DMS79 (cell line): ENCODE results near the gene TUBB1.
"Not testable (repeated sequence)": the region's sequence is repeated elsewhere in the genome, so short reads cannot be mapped to it uniquely, and the experiment has no call there.

Experiments
- DNase-seq: peaks from one replicate; lab custom pipeline; 2025; lab: John Stamatoyannopoulos, UW

TUBB1 gene

GRCh38 chr20:59006167-59006863 is 12.9 kb upstream of the TUBB1 start:
- DNase-seq = no peak

DNA sequence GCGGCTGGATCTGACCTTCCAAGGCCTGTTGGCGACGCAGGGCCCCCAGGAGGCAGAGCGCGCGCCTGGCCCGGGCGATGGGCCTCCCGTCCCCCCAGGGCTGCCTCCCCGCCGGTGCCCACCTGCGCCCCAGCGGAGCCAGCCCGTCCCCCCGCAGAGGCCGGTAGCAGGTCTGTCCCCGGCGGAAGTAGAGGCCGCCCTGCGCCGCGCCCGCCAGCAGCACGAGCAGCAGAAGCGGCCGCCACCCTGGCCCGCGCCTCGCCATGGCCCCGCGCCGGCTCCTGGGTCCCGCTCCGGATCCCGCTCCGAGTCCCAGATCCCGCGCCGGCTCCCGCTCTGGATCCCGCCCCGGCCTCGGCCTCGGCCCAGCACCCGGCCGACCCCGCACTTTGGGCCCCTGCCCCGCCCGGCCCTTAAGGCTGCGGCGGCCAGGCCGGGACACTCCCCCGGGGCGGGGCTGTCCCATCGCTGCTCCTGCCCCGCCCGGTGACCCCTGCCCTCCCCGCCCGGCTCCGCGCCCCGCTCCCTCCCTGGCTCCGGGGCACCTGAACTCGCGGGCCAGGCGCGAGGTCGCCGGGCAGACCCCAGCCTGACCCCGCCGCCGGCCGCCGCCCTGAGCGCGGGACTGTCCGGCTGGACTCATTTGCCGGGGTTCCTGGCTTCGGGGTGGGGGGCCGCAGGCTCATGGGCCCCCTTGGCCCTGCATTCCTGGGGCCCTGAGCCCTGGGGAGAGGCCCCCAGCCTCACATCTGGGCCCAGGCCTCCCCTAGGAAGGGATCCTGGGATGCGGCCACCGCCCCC is 12.2 kb upstream of the TUBB1 start, which contains the start of gene CTSZ:
TSS of gene CTSZ (minus strand) at position 391 of the 801 bp plus-strand sequence. CDS start at position 265, 126 bp downstream.
- DNase-seq = no peak

- no peak for DNase-seq
Measured at GRCh38 chr20:59007665-59008511, 11.3 kb upstream of the TUBB1 start.

DNA sequence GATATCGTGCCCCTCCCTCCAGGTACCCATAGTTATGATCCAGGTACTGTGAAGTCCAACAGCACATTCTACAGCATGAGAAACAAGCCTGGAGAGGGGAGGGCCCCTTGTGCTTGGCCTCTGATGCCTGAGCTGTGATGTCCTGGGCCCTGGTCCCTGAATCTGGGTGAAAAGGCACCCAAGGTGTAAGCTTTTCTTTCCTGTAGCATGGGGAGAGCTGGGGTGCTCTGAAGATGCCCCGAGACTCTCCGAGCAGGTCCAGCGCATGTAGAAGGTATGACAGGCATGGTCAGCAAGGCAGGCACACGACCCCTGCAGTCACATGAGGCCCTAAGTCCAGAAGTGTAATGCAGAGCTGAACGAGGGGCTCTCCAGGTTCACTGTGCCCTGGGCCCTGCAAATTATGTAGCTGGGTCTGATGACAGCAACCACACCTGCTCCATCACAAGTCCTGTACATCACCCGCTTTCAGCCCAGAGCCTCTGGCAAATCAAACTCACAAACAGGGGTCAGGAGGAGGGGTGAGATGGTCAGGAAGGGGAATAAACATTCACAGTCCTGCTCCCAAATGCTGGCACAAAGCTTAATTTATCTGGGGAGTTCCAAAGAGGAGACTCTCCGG is 10.4 kb upstream of the TUBB1 start:
- no peak for DNase-seq

DNA sequence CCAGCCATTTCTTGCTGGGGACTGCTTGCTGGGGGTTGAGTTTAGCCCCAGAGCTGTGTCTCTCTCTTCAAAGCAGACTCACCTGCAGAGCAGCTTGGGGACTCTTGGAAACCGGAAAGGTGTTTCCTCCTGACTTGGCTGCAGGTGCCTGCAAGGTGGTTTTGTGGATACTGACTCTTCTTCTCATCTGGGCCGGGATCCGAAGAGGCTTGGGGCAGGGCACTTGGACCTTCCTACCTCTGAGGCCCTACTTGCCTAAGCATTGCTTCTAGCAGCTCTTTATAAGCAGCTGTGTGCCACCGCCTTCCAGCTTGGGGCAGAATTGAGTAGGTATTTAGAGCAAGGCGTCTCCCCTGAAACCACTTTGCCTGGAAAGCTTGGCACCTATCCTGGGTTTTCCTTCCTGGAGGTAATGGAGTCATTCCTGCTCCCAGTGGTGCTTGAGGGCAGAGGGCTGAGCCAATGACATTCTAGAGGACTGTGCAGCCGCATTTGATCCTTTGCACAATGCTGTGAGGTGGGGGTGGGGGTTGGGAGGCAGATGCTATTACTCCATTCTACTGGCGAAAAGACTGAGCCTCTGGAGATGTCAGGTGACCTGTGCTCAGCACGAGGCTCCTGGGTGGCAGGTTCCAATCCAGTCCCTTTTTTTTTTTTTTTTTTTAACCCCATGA is 8.8 kb upstream of the TUBB1 start:
- no peak for DNase-seq

DNA sequence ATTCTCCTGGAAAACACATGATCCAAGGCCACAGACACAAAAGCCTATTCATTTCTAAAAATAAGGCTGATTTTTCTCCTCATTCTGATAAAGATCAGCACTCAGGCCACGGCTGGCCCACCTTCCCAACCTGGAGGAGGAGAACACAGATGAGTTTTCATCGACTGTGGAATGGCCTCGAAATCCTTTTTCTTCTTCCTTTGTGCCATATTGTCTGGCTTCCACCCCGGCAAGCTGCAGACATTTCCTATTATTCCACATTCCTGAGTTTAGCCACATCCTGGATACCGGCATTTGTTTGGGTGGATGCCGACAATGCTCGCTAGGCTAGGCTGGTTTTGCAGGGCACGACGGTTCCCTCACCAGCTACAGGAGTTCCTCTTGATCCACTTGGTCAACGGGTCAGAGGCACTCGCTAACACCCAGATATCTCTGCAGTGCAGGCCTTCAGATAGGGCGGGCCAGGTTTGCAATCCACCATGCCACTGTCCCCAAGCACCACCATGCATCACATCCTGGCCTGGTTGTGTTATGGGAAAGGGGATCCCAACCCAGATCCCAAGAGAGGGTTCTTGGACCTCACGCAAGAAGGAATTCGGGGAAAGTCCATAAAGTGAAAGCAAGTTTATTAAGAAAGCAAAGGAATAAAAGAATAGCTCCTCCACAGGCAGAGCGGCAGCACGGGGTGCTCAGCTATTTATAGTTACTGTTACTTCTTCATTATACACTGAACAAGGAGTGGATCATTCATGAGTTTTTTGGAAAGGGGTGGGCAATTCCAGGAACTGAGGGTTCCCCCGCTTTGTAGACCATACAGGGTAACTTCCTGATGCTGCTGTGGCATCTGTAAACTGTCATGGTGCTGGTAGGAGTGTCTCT is 8.0 kb upstream of the TUBB1 start:
- DNase-seq = no peak

DNA sequence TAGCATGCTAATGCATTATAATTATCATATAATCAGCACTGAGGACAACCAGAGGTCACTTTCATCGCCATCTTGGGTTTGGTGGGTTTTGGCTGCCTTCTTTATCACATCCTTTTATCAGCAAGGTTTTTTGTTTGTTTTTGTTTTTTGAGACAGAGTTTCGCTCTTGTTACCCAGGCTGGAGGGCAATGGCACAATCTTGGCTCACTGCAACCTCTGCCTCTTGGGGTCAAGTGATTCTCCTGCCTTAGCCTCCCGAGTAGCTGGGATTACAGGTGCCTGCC is 7.4 kb upstream of the TUBB1 start:
- not testable (repeated sequence) for DNase-seq

DNA sequence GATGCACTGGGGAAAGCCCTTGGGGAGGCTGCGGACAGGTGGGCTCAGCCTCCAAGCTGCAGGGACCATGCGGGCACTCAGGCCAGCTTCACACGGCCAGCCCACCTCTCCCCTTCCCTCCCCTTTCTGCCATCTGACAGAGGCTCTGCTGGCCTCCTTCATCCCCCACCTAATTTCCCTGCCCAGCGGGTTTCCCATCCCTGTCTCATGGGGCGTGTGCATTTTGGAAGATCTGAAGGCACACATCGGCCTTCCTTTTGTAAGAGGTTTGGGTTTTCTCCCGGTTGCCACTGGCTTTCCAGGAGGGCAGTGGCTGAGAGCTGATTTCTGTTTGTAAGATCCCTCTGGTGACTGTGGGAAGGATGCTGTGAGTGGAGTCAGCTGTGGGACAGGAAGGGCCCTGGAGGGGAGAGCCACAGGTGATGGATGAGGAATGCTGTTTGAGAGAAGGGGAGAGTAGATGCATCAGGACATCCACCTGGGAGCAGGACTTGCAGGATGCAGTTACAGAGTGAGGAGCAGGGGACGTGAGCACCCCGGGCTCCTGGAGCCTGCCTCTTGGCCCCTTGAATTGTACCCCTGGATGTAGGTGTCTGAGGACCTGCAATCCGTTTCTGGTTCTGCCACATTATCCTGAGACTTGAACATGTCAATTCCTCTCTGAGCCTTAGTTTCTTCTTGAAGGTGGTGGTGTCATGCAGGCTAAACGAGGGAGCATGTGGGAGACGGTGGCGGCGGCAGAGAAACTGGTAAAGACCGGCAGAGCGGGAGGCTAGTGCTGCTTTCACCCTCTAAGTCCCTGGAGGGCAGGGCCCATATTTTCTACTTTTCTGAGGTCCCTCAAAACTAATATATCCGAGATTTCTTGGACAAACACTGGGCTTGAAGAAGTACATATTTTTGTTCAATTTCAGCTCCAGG is 5.9 kb upstream of the TUBB1 start:
- DNase-seq = no peak

DNA sequence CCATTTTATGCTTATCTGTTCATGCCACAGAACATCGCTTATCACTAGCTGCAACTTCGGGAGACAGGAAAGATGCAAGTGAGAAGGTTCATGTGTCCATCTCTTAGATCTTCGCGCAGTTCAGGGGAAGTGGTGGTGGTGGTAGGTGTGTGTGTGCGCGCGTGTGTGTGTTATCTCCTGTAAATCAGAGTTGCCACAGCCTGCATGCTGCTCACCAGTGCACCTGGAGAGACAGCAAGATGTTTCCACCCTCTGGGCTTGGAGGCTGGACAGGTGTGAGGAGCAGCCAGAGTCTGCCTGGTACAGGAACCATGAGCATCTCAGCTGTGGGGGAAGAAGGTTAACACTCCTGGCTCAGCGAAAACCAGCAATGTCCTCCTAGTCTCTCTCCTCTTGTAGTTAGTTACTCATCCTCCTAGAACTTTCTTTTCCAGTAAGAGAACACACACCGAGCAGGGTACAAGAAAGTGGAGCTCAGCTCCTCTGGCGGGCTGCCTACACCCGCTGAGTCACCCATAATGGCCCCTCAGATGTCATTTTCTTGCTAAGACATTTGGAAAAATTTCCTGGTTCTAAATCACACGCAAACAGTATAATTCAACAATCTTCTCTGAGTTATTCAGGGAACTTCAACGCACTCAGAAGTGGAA is 5.1 kb upstream of the TUBB1 start:
- DNase-seq = no peak

GRCh38 chr20:59014680-59015389 is 4.4 kb upstream of the TUBB1 start:
- DNase-seq = no peak

DNA sequence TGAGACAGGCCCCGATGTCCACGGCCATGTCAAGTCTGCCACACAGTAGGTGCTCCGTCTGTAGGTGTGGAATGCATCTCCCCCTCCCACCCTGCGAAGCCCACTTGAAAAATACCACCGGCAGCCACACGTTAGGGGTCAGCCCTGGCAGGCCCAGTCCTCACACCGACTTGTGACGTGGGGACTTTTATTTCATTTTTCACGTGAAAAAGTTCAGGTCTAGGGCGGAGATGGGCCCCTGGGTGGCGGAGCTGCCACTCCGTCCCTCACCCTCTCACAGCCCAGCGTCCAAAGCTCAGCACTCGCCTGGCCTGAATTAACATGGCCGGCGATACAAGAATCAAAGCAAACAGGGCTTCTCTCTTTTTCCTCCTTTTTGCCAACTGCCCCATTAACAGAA is 3.8 kb upstream of the TUBB1 start:
- DNase-seq = no peak

DNA sequence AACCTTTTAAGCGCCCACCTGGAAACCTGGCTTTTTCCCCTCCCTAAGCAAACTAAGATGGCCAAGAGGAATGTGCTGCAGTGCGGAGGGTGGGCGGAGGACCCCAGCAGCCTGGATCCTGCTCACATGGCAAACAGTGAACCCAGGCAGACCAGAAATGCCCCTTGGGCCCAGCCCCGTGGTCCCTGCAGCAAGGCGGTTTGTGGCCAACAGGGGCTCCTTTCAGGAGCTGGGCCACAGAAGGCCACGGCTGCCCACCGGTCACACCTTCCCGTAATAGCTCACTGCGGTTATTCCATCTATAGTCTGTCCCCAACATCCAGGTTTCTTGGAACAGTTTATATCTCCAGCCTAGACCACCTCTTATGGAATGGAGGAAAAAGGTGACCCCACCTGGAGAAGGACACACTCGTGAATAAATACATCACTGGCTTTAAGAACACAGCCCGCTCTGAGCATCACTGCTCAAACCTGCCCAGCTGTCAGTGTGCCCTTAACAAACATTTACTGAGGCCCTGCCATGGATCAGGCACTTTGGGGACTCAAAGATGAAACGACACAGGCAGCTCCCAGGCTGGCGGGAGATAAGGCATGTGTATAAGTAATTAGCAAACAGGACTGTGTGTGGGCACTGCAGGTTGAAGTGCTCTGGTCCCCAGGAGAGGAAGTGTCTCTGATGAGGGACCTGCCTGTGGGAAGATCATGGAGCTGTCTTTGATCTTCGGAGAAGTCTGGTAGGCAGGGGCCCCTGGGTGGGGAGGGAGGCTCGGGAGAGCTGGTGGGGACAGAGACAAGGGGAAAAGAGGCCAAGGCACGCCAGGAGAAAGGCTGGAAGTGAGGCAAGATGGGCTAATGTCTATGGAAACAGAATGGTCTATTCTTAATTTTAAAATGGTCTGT is 3.2 kb upstream of the TUBB1 start:
- no peak for DNase-seq

DNA sequence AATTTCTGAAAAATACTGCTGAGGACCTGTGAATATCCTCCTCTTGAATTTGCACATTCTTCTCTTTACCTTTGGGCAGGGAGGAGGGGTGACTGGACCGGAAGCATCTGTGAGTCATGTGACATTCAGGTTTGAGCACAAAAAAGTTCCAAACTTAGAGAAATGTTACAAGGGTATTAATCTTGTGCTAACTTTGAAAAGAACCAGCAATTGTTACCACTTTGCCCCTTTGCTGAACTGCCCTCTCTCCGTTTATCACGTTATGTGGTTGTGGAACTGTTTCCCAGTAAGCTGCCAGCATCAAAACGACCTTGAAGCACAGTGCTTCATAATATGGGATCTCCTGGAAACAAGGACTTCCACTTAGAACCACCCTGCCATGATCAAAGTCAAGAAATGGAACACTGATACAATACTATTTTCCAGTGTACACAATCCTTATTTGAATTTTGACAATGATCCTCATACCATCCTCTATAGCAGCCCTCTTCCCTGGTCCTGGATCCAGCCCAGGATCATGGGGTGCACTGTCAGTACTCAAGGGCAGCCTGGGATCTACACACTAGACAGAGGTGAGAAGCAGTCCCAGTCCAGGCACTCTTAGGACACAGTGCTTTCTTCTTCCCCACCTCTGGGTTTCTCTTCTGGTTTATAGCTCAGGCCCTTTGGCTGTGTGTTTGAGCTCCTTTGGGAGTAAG is 2.3 kb upstream of the TUBB1 start:
- DNase-seq = no peak

DNA sequence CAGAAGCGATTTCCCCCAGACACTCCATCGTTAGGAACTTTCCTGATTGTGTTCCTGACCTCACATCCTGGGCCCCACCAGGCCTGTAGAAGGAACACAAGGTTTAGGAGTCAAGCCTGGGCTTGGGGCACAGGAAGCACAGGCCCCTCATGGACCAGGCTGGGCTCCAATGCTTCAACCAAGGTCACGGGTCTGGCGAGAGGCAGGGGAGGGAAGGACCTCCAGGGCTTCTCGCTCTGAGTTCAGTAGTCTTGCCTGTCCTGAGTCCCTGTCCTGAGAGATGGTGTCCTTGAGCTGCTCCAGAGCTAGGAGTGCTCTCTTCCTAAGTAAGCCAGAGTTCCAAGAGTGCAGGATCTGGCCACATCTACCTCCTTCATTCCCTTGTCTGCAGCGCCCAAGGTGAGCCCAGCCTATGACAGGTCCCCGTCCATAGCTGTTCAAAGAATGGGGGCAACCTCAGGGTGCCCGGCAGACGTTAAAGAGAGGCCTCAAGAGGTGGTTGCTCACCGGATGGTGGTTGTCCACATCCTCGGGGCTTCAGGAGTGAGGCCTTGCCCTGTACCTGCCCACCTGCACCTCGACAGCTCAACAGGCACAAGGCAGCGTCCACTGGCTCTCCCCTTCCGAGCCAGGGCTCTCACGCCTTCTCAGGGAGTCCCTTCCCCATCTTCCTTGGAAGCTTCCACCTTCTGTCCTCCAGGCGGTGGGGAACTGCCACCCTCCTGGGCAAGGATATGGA is 1.6 kb upstream of the TUBB1 start:
- no peak for DNase-seq

GRCh38 chr20:59018817-59019216 is 412 bp upstream of the TUBB1 start:
- no peak for DNase-seq

DNA sequence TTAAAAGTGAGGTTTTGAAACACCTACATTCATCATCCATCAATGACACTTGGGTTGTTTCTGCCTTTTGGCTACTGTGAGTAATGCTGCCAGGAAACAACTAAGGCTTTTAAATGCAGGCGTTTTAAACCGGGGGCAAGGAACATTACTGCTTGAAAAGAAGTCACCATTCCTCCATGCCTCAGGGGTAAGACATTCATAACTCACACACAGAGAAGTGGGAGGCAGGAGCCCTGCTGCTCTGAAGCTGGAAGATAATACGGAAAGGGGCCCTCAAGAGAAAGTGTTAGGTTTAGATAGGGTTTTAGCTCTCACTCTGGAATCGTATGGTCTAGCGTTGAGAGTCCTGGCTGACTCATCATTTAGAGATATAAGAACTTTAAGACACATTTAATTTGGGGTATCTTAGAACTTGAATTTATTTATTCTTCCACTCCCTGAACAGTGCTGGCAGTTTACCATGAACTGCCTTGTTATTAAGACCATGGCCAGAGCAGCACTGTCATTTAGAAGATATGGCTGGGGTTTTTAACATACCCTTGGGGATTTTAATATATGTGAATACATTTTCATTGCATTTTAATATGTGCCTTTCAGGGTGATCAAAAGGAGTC is 1.8 kb downstream of the TUBB1 start:
- no peak for DNase-seq
